Measurements from ENCODE around the gene HNRNPM.

GRCh38 chr19:8461376-8461775 lies 16.6 kb downstream of the HNRNPM start:
- TF ChIP-seq POLR2A (IDR thresholded peaks at IDR 0.05) (no peak), EP300 (IDR thresholded peaks at IDR 0.05) (no peak), POLR2AphosphoS5 (IDR thresholded peaks at IDR 0.05) (no peak)
- TF ChIP-seq, protein P1, sequence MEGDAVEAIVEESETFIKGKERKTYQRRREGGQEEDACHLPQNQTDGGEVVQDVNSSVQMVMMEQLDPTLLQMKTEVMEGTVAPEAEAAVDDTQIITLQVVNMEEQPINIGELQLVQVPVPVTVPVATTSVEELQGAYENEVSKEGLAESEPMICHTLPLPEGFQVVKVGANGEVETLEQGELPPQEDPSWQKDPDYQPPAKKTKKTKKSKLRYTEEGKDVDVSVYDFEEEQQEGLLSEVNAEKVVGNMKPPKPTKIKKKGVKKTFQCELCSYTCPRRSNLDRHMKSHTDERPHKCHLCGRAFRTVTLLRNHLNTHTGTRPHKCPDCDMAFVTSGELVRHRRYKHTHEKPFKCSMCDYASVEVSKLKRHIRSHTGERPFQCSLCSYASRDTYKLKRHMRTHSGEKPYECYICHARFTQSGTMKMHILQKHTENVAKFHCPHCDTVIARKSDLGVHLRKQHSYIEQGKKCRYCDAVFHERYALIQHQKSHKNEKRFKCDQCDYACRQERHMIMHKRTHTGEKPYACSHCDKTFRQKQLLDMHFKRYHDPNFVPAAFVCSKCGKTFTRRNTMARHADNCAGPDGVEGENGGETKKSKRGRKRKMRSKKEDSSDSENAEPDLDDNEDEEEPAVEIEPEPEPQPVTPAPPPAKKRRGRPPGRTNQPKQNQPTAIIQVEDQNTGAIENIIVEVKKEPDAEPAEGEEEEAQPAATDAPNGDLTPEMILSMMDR (IDR thresholded peaks at IDR 0.05): no peak
